ENCODE results near the gene VEPH1. TPM values are rescaled to one million over a fixed set of nuclear protein-coding genes. Genes with fewer than 3 reads are reported as not detected.

Gene VEPH1
- polyA plus RNA-seq, 1 of the 3 experiments (the other 2 are of a cell fraction): 6.0 TPM

- no peak overlapping the region for H3K9ac ChIP-seq
- H3K9me3 ChIP-seq: no peaks in the 10 kb centered on the region
- H3K4me3 ChIP-seq (ENCODE audit: low read depth in 2 of 2, low read length in 1 of 2): no peak overlapping the region
- peak; percentile 1 for DNase-seq
- POLR2A ChIA-PET: no interaction called here
- H3K79me2 ChIP-seq (ENCODE audit: insufficient read depth): no peaks in the 10 kb centered on the region
- H4K20me1 ChIP-seq (ENCODE audit: insufficient read depth): no peaks in the 10 kb centered on the region
- H2AFZ ChIP-seq (ENCODE audit: low read depth): no peak overlapping the region
- WGBS (ENCODE audit: low lambda C conversion rate): 81% methylated on average over 1 of the region's 1 CpG
- H3K4me2 ChIP-seq: no peak overlapping the region
- H3F3A ChIP-seq (replicated peaks; ENCODE audit: insufficient read depth): no peaks in the 10 kb centered on the region
- H3K27me3 ChIP-seq (ENCODE audit: insufficient read depth): no peaks in the 10 kb centered on the region
- peaks cover 0 to 15% of the 10 kb centered on the region in 2 experiments; a peak in 2 of 4 replicates for H3K4me1 ChIP-seq (ENCODE audit: control insufficient read depth in 1 of 2, insufficient read depth in 2 of 2, low read depth in 1 of 2, low read length in 1 of 2)
- CTCF ChIA-PET: interaction anchor here (1.1 to 1.5 kb wide), 4 partner anchors 16 to 261 kb away, joined by 3 to 4 read pairs (median 3); no protein-coding TSS in a partner anchor
- H3K27ac ChIP-seq (ENCODE audit: low read depth in 2 of 2, low read length in 1 of 2): no peak overlapping the region
- TF ChIP-seq MAX (IDR thresholded peaks at IDR 0.05; ENCODE audit: low read depth): no peak
- no peak for TF ChIP-seq MEF2A (IDR thresholded peaks at IDR 0.05; ENCODE audit: borderline replicate concordance, low read depth)
- peaks cover 0 to 10% of the 10 kb centered on the region in 2 experiments for H3K36me3 ChIP-seq (replicated peaks in 1 of 2; ENCODE audit: control insufficient read depth in 1 of 2, insufficient read depth in 2 of 2, low read length in 1 of 2)
- no peaks in the 10 kb centered on the region for H3K9me2 ChIP-seq
Measured at GRCh38 chr3:157465741-157466140, 37.5 kb downstream of the VEPH1 start.

GRCh38 chr3:157464321-157464720, 38.9 kb downstream of the VEPH1 start:
- no peak overlapping the region for H2AFZ ChIP-seq (ENCODE audit: low read depth)
- H3K36me3 ChIP-seq (replicated peaks in 1 of 2; ENCODE audit: control insufficient read depth in 1 of 2, insufficient read depth in 2 of 2, low read length in 1 of 2): peaks cover 0 to 10% of the 10 kb centered on the region in 2 experiments
- no peaks in the 10 kb centered on the region for H3K9me2 ChIP-seq
- no peak for TF ChIP-seq CTCF (IDR thresholded peaks at IDR 0.05)
- TF ChIP-seq MAX (IDR thresholded peaks at IDR 0.05; ENCODE audit: low read depth): no peak
- TF ChIP-seq TEAD4 (IDR thresholded peaks at IDR 0.05; ENCODE audit: borderline replicate concordance, insufficient read depth): no peak
- TF ChIP-seq EZH2phosphoT487 (IDR thresholded peaks at IDR 0.05; ENCODE audit: borderline replicate concordance, low read depth): no peak
- H3K9ac ChIP-seq: no peak overlapping the region
- H4K20me1 ChIP-seq (ENCODE audit: insufficient read depth): no peaks in the 10 kb centered on the region
- no peaks in the 10 kb centered on the region for H3K79me2 ChIP-seq (ENCODE audit: insufficient read depth)
- no peak for DNase-seq
- CTCF ChIA-PET: interaction anchor here (1.0 to 1.5 kb wide), 5 partner anchors 14 to 260 kb away, joined by 3 to 5 read pairs (median 3); no protein-coding TSS in a partner anchor
- H3K4me3 ChIP-seq (ENCODE audit: low read depth in 2 of 2, low read length in 1 of 2): no peak overlapping the region
- no peaks in the 10 kb centered on the region for H3K27me3 ChIP-seq (ENCODE audit: insufficient read depth)
- no peaks in the 10 kb centered on the region for H3K9me3 ChIP-seq
- H3F3A ChIP-seq (replicated peaks; ENCODE audit: insufficient read depth): no peaks in the 10 kb centered on the region
- peaks cover 0 to 19% of the 10 kb centered on the region in 2 experiments; a peak in 2 of 4 replicates for H3K4me1 ChIP-seq (ENCODE audit: control insufficient read depth in 1 of 2, insufficient read depth in 2 of 2, low read depth in 1 of 2, low read length in 1 of 2)
- POLR2A ChIA-PET: no interaction called here
- H3K4me2 ChIP-seq: peak overlapping the region; percentile 31; the same call in 1 of the 2 replicates
- 0 out of 4 replicates have a peak overlapping the region, but pooled peaks of 1 of the 2 experiments have one; percentile 4 for H3K27ac ChIP-seq (ENCODE audit: low read depth in 2 of 2, low read length in 1 of 2)
- 71% methylated on average over 3 of the region's 3 CpGs for WGBS (ENCODE audit: low lambda C conversion rate)

GRCh38 chr3:157463816-157464215, 39.4 kb downstream of the VEPH1 start:
- Histone ChIP-seq H3K36me3 (replicated peaks in 1 of 2; ENCODE audit: control insufficient read depth in 1 of 2, insufficient read depth in 2 of 2, low read length in 1 of 2) (peaks cover 0 to 12% of the 10 kb centered on the region in 2 experiments), H3K4me1 (ENCODE audit: control insufficient read depth in 1 of 2, insufficient read depth in 2 of 2, low read depth in 1 of 2, low read length in 1 of 2) (peaks cover 0 to 19% of the 10 kb centered on the region in 2 experiments; a peak in 2 of 4 replicates), H3K4me2 (peak overlapping the region; percentile 31; the same call in 1 of the 2 replicates), H3K9me3 (no peaks in the 10 kb centered on the region), H3K27ac (ENCODE audit: low read depth in 2 of 2, low read length in 1 of 2) (no peak overlapping the region), H3K4me3 (ENCODE audit: low read depth in 2 of 2, low read length in 1 of 2) (no peak overlapping the region), H3K79me2 (ENCODE audit: insufficient read depth) (no peaks in the 10 kb centered on the region), H3F3A (replicated peaks; ENCODE audit: insufficient read depth) (no peaks in the 10 kb centered on the region), H3K9me2 (no peaks in the 10 kb centered on the region), H2AFZ (ENCODE audit: low read depth) (no peak overlapping the region), H3K9ac (no peak overlapping the region), H3K27me3 (ENCODE audit: insufficient read depth) (no peaks in the 10 kb centered on the region), H4K20me1 (ENCODE audit: insufficient read depth) (no peaks in the 10 kb centered on the region)
- DNase-seq: no peak
- WGBS (ENCODE audit: low lambda C conversion rate): 91% methylated on average over 1 of the region's 1 CpG
- CTCF ChIA-PET: no interaction called here
- POLR2A ChIA-PET: no interaction called here
- TF ChIP-seq RCOR1 (IDR thresholded peaks at IDR 0.05; ENCODE audit: low read length) (no peak), RFX5 (IDR thresholded peaks at IDR 0.05; ENCODE audit: low read length) (no peak), TCF12 (IDR thresholded peaks at IDR 0.05) (no peak), FOXM1 (IDR thresholded peaks at IDR 0.05; ENCODE audit: low read depth) (no peak), SMC3 (IDR thresholded peaks at IDR 0.05; ENCODE audit: low read depth, low read length) (no peak), TAF1 (IDR thresholded peaks at IDR 0.05; ENCODE audit: borderline replicate concordance, low read depth, low read length) (no peak), MXI1 (IDR thresholded peaks at IDR 0.05; ENCODE audit: low read depth, low read length) (no peak), SIN3A (IDR thresholded peaks at IDR 0.05; ENCODE audit: borderline replicate concordance, low read depth, low read length) (no peak), IRF3 (IDR thresholded peaks at IDR 0.05; ENCODE audit: low read depth, low read length) (no peak), RAD21 (IDR thresholded peaks at IDR 0.05; ENCODE audit: low read length) (no peak), ZBTB33 (IDR thresholded peaks at IDR 0.05; ENCODE audit: borderline replicate concordance, low read depth) (no peak)

Data from SK-N-SH (cell line).